IPS-18c (cell line): ENCODE results near the gene NAAA.
"Not testable (repeated sequence)": the region's sequence is repeated elsewhere in the genome, so short reads cannot be mapped to it uniquely, and the experiment has no call there.

Experiments
- H3K4me3 ChIP-seq: 2 replicates; pipeline ENCODE4 v1.7.0; 2013; ENCODE audit warnings: low read depth, mild to moderate bottlenecking, low read length, moderate library complexity; ENCODE audit not compliant: insufficient read depth
- H3K9me3 ChIP-seq: one replicate; pipeline ENCODE4 v1.6.1; 2013; ENCODE audit warnings: mild to moderate bottlenecking, low read length, moderate library complexity; ENCODE audit not compliant: control insufficient read depth, insufficient read depth

The NAAA gene

DNA sequence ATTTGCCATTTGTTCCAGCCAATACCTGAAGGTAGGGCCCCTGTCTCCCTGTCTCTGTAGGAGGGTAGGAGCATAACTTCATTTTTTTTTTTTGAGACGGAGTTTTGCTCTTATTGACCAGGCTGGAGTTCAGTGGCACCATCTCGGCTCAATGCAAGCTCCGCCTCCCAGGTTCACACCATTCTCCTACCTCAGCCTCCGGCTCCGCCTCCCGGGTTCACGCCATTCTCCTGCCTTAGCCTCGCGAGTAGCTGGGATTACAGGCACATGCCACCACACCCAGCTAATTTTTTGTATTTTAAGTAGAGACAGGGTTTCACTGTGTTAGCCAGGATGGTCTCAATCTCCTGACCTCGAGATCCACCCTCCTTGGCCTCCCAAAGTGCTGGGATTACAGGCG lies 15.9 kb downstream of the NAAA start:
- not testable (repeated sequence) for H3K9me3 ChIP-seq, H3K4me3 ChIP-seq

DNA sequence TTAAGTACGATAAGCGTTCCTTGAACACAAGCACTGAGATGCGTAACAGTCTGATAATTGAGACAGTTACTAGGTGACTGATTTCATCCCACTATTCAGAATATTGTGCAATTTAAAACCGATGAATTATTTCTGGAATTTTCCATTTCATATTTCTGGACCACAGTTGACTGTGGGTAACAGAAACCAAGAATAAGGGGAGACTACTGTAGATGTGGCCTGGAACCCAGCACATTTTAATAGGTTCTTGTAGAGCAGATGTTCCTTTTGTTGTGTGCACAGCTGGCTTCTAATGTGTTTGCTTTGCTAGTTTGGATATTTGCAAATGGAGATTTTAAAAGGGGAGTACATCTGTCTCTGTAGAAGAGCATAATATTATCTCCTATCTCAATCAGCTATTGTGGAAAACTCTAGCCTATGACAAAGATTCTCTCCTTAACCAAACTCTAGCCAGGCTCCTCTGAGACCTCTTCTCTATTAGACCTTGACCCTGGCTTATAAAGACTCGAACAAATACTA lies 16.4 kb downstream of the NAAA start:
- Histone ChIP-seq H3K4me3 (no peak overlapping the region), H3K9me3 (no peaks in the 10 kb centered on the region)

DNA sequence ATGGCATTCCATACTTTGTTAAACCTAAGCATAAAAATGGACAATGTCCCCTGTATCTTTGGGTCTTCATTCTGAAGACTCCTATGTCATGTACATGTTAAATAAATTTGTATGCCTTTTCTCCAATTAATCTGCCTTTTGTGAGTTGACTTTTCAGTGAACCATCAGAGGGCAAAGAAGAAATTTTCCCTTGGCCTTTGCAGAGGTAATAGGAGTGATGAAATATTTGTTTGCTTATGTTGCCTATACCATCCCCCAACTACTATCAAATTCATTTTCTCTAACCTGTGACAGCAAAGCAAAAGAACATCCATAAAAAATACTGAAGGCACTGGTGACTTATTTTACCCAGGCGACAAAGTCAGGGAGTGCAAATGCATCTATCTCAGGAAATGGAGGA lies 18.2 kb downstream of the NAAA start:
- Histone ChIP-seq H3K9me3 (no peaks in the 10 kb centered on the region), H3K4me3 (no peak overlapping the region)

DNA sequence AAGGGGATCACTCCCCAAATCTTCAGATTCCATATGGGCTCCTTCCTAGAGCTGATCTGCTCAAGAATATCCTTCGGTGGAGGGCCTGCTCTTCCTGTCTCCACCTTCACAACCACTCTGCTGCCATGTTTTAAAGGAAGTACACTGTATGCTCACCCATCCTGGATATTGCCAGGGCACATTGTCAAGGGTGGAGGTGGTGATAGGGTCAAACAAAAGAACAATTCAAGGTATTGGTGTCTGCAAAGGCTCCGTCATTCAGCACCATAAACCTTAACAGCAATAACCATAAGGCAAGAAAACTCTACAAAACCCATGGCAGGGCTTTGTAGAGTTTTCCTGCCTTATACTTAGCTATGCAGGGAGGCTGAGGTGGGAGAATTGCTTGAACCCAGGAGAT lies 18.9 kb downstream of the NAAA start:
- H3K9me3 ChIP-seq = no peaks in the 10 kb centered on the region

DNA sequence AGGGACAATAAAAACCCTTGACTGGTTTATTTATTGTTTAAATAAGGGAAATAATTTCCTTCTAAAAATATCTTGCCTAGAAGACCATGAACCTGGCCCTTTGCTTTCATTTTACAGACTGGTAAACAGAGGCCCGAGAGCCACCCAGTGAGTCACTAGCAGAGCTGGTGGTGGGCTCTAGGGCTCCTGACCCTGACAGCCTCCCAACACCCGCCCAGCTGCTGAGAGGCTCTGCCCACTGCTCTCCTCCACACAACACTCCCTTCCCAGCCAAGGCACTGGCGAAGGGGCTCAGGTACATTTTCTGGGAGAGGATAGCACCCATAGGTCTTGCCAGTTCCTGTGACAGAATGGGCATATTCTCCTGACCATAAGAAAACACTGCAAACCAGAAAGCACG lies 20.5 kb downstream of the NAAA start:
- no peak overlapping the region for H3K4me3 ChIP-seq
- no peaks in the 10 kb centered on the region for H3K9me3 ChIP-seq

More for the DNA sequence above, 18.9 kb downstream of the NAAA start:
- no peak overlapping the region for H3K4me3 ChIP-seq

DNA sequence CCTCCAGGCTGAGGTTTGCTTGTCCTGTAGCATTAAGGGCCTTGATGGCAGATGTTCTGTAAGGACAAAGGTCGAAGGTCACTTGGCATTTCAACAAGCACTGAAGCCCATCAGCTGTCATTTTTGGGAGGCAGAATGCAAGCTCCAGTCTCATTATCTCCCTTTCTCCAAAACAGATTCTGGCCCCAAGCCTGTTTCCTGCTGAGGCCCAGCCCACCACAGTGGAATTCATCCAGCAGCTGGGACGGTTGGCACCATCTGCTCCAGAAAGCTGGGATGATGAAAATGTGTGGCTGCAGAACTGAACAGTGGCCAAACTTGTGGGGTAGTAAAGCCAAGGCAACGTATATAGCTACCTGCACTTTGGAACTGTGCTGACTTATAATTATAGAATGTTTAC lies 20.9 kb downstream of the NAAA start:
- Histone ChIP-seq H3K9me3 (no peaks in the 10 kb centered on the region), H3K4me3 (no peak overlapping the region)

DNA sequence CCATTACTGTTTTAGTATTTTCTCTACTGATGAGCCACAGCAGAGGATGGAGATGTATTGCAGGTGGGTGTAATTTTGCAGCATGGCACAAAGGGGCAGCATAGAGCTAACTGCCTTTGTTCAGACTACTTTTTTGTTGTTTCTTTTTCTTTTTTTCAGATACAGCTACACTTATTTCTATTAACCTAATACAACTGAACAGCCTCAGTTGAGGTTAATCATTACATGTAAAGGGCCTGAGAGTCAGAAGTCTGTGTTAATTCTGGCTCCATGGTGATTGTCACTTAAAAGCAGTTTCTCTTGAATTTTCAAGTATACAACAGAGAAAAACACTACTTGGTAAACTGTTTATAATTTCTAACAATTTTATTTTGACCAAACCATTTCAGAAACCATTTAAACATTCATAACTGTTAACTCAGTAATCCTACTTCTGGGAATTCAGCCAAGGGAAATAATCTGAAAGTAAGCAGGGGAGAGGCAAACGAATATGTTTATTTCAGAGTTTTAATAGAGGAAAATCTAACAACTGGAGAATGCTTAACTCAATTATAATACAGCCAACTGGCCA lies 24.6 kb downstream of the NAAA start:
- Histone ChIP-seq H3K9me3 (peaks cover 1% of the 10 kb centered on the region), H3K4me3 (no peak overlapping the region)

DNA sequence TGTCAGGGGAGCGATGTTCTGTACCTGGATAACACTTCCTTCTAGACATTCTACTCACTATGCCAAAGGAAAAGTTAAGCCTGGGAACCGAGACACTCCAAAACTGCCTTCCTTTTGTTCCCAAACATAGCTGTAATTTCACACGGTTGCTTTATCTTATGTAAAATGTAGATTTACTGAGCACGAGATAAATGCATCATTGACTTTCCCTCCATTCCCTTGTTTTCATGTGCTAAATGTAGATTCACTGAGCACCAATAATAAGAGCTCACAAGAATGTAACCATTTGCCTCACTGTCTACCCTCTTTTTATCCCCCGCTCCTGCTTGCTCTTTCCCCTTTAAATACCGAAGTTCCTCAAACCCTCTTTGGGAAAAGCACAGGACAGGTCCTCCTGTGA lies 27.8 kb downstream of the NAAA start:
- Histone ChIP-seq H3K4me3 (no peak overlapping the region), H3K9me3 (peaks cover 6% of the 10 kb centered on the region)

DNA sequence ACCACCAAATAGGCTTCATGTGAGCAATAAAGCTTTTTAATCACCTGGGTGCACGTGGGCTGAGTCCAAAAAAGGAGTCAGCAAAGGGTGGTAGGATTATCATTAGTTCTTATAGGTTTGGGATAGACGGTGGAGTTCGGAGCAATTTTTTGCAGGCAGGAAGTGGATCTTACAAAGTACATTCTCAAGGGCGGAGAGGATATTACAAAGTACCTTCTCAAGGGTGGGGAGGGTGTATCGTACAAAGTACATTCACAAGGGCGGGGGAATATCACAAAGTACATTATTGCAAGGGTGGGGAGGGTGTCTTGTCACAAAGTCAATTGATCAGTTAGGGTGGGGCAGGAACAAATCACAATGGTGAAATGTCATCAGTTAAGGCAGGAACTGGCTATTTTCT lies 30.0 kb downstream of the NAAA start:
- H3K4me3 ChIP-seq, H3K9me3 ChIP-seq: not testable (repeated sequence)

DNA sequence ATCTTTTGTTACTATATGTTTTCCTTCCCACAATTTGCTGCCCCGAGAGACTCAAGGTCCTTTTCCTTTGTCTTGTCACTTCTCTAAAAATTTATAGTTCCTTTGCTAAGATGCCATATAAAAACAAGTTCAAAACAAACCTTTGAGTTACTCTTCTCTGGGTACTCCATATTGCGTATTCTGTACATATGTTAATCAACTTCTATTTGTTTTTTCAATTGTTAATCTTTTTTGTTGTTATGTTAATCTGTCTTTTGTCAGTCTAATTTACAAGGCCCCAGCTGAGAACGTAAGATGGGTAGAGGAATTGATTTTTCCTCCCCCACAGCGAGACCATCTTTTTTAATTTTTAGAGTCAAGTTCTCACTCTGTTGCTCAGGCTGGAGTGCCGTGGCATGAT lies 31.4 kb downstream of the NAAA start:
- H3K4me3 ChIP-seq = no peak overlapping the region

DNA sequence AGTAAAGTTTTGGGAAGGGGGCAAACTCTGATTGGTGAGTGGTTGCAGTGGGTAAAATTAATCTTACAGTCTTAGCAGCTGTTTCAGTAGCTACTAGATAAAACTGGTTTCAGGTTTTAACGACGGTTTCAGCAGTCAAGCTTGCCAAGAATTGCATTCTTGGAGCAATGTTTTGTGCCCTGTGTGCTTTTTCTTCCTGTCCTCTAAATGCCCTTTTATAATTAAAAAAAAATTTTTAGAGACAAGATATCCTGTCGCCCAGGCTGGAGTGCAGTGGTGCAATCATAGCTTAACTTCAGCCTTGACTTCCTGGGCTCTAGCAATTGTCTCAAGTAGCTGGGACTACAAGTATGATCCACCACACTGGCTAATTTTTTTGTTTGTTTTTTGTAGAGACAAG lies 32.3 kb downstream of the NAAA start:
- no peak overlapping the region for H3K4me3 ChIP-seq
- peaks cover 6% of the 10 kb centered on the region for H3K9me3 ChIP-seq

More for the DNA sequence above, 31.4 kb downstream of the NAAA start:
- peaks cover 6% of the 10 kb centered on the region for H3K9me3 ChIP-seq

DNA sequence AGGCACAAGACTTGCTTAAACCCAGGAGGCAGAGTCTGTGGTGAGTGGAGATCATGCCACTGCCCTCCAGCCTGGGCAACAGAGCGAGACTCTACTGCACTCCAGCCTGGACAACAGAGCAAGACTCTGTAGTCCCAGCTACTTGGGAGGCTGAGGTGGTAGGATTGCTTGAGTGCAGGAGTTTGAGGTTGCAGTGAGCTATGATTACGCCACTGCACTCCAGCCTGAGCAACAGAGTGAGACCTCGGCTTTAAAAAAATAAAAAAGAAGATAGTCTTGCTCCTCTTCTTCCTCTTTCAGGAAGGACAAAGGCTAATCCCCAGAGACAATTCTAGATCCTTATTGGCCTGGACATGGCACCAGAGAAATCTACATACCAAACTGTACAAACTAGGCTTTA lies 32.8 kb downstream of the NAAA start:
- Histone ChIP-seq H3K9me3 (peaks cover 6% of the 10 kb centered on the region), H3K4me3 (no peak overlapping the region)

DNA sequence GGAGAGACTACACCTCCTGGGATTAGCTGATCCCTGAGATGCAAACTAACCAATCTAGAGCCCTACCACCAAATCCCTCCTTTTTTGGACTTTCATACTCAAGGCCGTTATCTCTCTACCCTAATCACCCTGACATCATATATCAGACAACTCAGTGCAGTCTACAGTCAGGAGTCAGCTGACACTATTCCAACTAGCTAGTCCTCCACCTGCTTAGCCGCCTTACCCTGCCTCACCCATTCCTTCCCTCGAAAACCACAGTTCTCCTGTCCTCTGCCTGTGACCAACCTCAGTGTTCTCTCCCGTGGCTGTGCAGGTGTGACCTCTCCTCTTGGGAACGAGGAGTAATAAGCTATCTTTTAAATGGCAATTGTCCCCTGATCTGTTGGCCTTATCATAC lies 36.7 kb downstream of the NAAA start:
- Histone ChIP-seq H3K9me3 (peaks cover under 1% of the 10 kb centered on the region), H3K4me3 (no peak overlapping the region)

DNA sequence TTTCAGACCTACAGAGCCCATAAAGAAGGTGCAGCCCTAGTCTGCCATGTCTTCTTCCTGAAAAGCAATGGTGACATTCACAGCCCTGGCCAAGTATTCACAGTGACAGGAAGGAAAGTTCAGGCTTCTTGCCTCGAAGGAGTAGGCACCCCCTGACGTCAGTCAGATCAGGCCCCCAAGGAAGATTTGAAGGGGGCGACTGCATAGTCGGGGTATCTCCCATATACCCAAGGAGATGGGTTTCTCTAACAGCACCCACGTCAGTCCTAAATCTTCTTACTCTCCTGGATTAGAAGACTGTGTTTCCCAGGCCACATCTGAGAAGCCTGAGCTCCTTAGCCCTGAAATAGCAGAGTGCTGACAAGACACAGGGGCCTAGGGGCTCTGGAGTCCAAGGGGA lies 38.5 kb downstream of the NAAA start, which contains the start of gene PPEF2:
Gene PPEF2 (minus strand): TSS at position 101 of the 400 bp plus-strand sequence. CDS start 6,127 bp downstream, outside the sequence.
- Histone ChIP-seq H3K9me3 (no peaks in the 10 kb centered on the region), H3K4me3 (no peak within 1 kb of the TSS)

DNA sequence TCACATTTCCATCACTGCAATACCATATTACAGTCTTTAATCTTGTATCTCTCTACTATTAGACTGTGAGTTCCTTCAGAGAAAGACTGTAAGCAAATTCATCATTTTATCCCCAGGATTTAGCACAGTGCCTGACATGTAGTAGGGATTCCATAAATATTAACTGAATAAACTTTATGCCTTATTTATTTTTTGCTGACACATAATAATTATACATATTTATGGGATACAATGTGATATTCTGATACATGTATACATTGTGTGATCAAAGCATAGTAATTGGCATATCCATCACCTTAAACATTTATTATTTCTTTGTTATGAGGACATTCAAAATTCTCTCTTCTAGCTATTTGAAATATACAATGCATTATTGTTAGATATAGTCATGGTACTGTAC lies 42.3 kb downstream of the NAAA start:
- Histone ChIP-seq H3K4me3 (no peak overlapping the region), H3K9me3 (peaks cover 4% of the 10 kb centered on the region)

DNA sequence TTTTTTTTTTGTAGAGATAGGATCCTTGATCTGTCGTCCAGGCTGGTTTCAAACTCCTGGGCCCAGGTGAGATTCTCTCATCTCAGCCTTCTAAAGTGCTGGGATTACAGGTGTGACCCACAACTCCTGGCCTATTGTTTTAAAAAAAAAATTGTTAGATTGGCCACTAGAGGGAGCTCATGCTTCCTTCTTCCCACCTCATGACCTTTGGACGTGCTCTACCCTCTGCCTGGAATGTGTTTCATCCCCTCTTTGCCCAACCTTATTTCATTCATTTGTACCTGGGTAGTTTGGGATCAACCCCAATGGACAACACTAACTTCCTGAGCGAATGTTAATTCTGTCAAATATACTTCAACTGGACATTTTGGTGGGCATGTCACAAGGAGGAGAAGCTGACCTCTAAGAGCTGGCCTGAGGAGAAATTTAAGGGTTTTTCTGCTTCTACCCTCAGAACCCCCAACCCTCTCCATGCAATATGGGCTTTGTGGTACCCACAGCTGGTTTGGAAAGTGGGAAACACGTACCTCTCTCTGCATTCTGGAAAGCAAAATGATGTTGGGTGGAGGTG lies 45.0 kb downstream of the NAAA start:
- Histone ChIP-seq H3K4me3 (no peak overlapping the region), H3K9me3 (peaks cover 4% of the 10 kb centered on the region)

DNA sequence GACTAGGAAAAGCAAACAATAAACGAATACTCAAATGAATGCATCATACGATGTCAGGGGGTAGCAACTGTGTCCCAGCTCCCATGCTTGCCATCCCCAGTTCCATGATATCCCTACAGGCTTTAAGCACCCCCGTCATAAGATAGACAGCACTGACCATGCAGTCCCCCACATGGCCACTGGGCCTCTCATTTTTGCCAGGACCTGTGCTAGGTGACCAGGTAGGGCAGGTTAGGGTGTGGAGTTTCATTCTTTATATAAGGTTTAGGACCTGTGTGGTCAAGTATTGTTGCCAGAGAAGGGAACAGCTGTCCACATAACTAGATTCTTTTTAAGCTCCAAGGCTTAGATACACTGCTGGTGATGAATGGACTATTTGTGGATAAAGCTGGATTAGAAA lies 48.3 kb downstream of the NAAA start:
- H3K9me3 ChIP-seq = peaks cover 4% of the 10 kb centered on the region

DNA sequence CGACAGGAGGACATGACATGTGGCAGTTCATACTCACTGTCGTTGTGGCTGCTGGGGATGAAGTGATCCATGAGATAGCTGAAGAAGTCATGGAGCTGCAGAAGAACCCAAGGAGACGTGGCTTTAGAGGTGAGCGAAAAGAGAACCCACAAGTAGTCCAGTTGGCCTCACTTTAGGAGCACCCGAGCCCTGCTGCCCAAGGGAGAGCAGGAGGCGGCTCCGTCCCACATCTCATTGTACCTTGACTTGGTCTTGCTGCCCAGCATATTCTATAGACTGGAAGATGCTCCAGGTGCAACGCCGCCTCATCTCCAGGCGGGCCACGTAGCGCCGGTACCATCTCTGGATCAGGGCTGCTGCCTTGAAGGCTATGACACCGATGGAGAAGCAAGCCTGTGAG lies 49.2 kb downstream of the NAAA start:
- H3K9me3 ChIP-seq = no peaks in the 10 kb centered on the region
- H3K4me3 ChIP-seq = no peak overlapping the region

More for the DNA sequence above, 48.3 kb downstream of the NAAA start:
- H3K4me3 ChIP-seq = no peak overlapping the region
